Liver (tissue), 9 donors: ENCODE results near the gene SCNN1A. TPM values are rescaled to one million over a fixed set of nuclear protein-coding genes. Genes with fewer than 3 reads are reported as not detected.
"Not testable (repeated sequence)": the region's sequence is repeated elsewhere in the genome, so short reads cannot be mapped to it uniquely, and the experiment has no call there.

ENCODE experiments used
- DNase-seq: peaks from one replicate; pipeline ENCODE4 v3.0.0-alpha.2; 2017; ENCODE audit warnings: low spot score
- H3K27ac ChIP-seq, 2 donors: one replicate each; pipeline ENCODE4 v1.7.0; 2013; ENCODE audit warnings: inconsistent platforms in 2 of 2, low read length in 2 of 2, control low read depth in 1 of 2, low read depth in 1 of 2, mild to moderate bottlenecking in 1 of 2
- H3K27me3 ChIP-seq, 4 donors: one replicate each; pipeline versions ENCODE4 v1.6.1 to v1.7.0; 2013; ENCODE audit warnings: low read length in 3 of 4, inconsistent platforms in 1 of 4, mild to moderate bottlenecking in 1 of 4, moderate library complexity in 1 of 4; ENCODE audit not compliant: control insufficient read depth in 4 of 4, insufficient read depth in 4 of 4
- H3K36me3 ChIP-seq, 4 donors: one replicate each; pipeline versions ENCODE4 v1.6.1 to v1.7.0; 2013; ENCODE audit warnings: low read length in 3 of 4, mild to moderate bottlenecking in 3 of 4, low read depth in 1 of 4, moderate library complexity in 1 of 4; ENCODE audit not compliant: control insufficient read depth in 4 of 4, insufficient read depth in 3 of 4
- H3K4me1 ChIP-seq, 4 donors: one replicate each; pipeline versions ENCODE4 v1.6.1 to v1.7.0; 2013; ENCODE audit warnings: low read length in 3 of 4, mild to moderate bottlenecking in 3 of 4, moderate library complexity in 1 of 4; ENCODE audit not compliant: control insufficient read depth in 4 of 4, insufficient read depth in 4 of 4
- H3K4me3 ChIP-seq, 3 donors: one replicate each; pipeline versions ENCODE4 v1.6.1 to v1.7.0; 2013; ENCODE audit warnings: low read length in 3 of 3, control low read depth in 1 of 3, low read depth in 1 of 3, mild to moderate bottlenecking in 1 of 3
- H3K9ac ChIP-seq, 2 donors: one replicate each; pipeline ENCODE4 v1.7.0; 2013; ENCODE audit warnings: low read length in 2 of 2, mild to moderate bottlenecking in 2 of 2, moderate library complexity in 2 of 2, control low read depth in 1 of 2, low read depth in 1 of 2
- H3K9me3 ChIP-seq, 4 donors: one replicate each; pipeline versions ENCODE4 v1.6.1 to v1.7.0; 2013; ENCODE audit warnings: low read length in 3 of 4; ENCODE audit not compliant: control insufficient read depth in 4 of 4
- EGR1 ChIP-seq, 2 donors: IDR thresholded peaks; 2 replicates each; pipeline ENCODE4 v1.6.1; 2016 to 2018; ENCODE audit warnings: antibody characterized with exemption in 2 of 2, low read depth in 2 of 2
- FOXA1 ChIP-seq: IDR thresholded peaks from 2 replicates; pipeline ENCODE4 v1.6.1; 2016; ENCODE audit warnings: antibody characterized with exemption
- HNF4A ChIP-seq, 2 donors: conservative IDR thresholded peaks; 2 replicates each; pipeline ENCODE4 v1.6.1; 2016; ENCODE audit warnings: antibody characterized with exemption in 2 of 2, mild to moderate bottlenecking in 2 of 2
- HNF4G ChIP-seq: IDR thresholded peaks from 2 replicates; pipeline ENCODE4 v1.6.1; 2016; ENCODE audit warnings: antibody characterized with exemption
- NR2F2 ChIP-seq: IDR thresholded peaks from 2 replicates; pipeline ENCODE4 v1.6.1; 2016; ENCODE audit warnings: antibody characterized with exemption
- RAD21 ChIP-seq, 2 donors: IDR thresholded peaks; 2 replicates each; pipeline ENCODE4 v1.6.1; 2016; ENCODE audit warnings: antibody characterized with exemption in 2 of 2, mild to moderate bottlenecking in 2 of 2
- RXRA ChIP-seq, 2 donors: IDR thresholded peaks; 2 replicates each; pipeline ENCODE4 v1.6.1; 2017 to 2018; ENCODE audit warnings: antibody characterized with exemption in 2 of 2, mild to moderate bottlenecking in 1 of 2
- SP1 ChIP-seq: IDR thresholded peaks from 2 replicates; pipeline ENCODE4 v1.6.1; 2018; ENCODE audit warnings: antibody characterized with exemption, mild to moderate bottlenecking
- WGBS: extraction: QIAGEN DNeasy Blood & Tissue Kit; methylation state at CpG from one replicate; pipeline ENCODE4 v1.1.7; 2013; 5-methylcytosine and 5-hydroxymethylcytosine counted together
- polyA plus RNA-seq, 2 donors: library from polyadenylated mRNA; stranded (reverse) in 1 of 2; unstranded in 1 of 2; fragments of 200-250 nt in 1 of 2; fragments of >200 nt in 1 of 2; fragmentation: Nextera tagmentation in 1 of 2; extraction: Ambion mirVana in 1 of 2; gene quantifications; one replicate each; pipeline versions ENCODE4 v1.2.1 to v1.2.3, GENCODE V29; 2013 to 2015
- total RNA-seq, 2 donors: library from RNA; depleted of rRNA; stranded (reverse); fragments of >200 nt; gene quantifications; one replicate each; pipeline ENCODE4 v1.2.3, GENCODE V29; 2014
- TF ChIP-seq, protein P1 (sequence below): IDR thresholded peaks from 2 replicates; pipeline ENCODE4 v1.6.1; 2016; ENCODE audit warnings: antibody characterized with exemption
- TF ChIP-seq, protein P2 (sequence below): IDR thresholded peaks from 2 replicates; pipeline ENCODE4 v1.6.1; 2016; ENCODE audit warnings: antibody characterized with exemption, mild to moderate bottlenecking
- TF ChIP-seq, protein P3 (sequence below): fragments of 150-350 bp; IDR thresholded peaks from 2 replicates; pipeline ENCODE4 v1.5.1; 2017; ENCODE audit warnings: improper control_type of control experiment, low read depth, low read length; ENCODE audit not compliant: missing input control
- TF ChIP-seq, protein P4 (sequence below): IDR thresholded peaks from 2 replicates; pipeline ENCODE4 v1.6.1; 2016; ENCODE audit warnings: antibody characterized with exemption
- donor health status: healthy.
- donor health status: healthy.
- donor health status: healthy.
- donor health status: healthy.
- donor health status: healthy.

The SCNN1A gene
- total and polyA plus RNA-seq, 4 donors: 0.47 to 7.7 (median 2.9) TPM

DNA sequence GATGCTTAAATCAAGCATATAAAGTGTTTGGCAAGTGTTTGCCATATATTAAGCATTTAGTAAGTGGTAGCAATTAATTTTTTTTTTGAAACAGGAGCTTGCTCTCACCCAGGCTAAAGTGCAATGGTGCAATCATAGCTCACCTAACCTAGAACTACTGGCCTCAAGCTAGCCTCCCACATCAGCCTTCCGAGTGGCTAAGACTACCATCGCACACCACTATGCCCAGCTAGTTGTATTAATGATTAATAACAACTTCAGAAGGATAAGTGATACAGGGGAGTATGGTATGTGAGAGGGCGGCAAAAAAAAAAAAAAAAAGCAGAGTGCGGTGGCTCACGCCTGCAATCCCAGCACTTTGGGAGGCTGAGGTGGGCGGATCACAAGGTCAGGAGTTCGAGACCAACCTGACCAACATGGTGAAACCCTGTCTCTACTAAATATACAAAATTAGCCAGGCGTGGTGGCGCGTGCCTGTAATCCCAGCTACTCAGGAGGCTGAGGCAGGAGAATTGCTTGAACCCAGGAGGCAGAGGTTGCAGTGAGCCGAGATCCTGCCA, 31.2 kb downstream of the SCNN1A start:
- H3K9ac ChIP-seq, H3K4me3 ChIP-seq, H3K36me3 ChIP-seq, H3K9me3 ChIP-seq, H3K27me3 ChIP-seq, H3K27ac ChIP-seq, DNase-seq: not testable (repeated sequence)
- H3K4me1 ChIP-seq: peaks cover 4 to 20% (median 12%) of the 10 kb centered on the region in 4 donors
- WGBS: 95% methylated on average over 11 of the region's 11 CpGs

DNA sequence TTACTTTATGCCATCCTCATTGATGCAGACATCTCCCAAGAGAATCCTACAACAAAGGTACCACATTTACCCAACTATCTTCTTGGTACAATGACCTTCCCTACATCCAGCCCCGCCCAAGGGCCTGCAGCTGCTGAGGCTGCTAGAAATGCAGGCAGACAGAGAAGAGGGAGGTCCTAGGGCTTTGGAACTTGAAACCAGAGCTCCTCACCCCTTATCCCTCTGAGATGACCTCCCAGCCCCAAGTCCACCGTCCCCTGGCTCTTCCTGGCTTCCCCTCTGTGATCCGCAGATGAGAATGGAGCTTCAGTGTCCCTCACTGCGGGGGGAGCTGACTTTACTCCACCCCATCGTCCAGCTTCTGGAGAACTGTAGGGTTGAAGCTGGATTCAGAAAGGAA, 31.8 kb downstream of the SCNN1A start:
- Histone ChIP-seq H3K27me3 (no peaks in the 10 kb centered on the region), H3K9ac (no peak overlapping the region), H3K27ac (peak overlapping the region; percentile 4 to 34), H3K36me3 (no peaks in the 10 kb centered on the region), H3K4me3 (no peak overlapping the region), H3K4me1 (peaks cover 5 to 27% (median 17%) of the 10 kb centered on the region in 4 donors), H3K9me3 (no peaks in the 10 kb centered on the region)
- WGBS: 68% methylated on average over 5 of the region's 5 CpGs
- TF ChIP-seq RAD21 (IDR thresholded peaks at IDR 0.05): no peak
- TF ChIP-seq, protein P1, sequence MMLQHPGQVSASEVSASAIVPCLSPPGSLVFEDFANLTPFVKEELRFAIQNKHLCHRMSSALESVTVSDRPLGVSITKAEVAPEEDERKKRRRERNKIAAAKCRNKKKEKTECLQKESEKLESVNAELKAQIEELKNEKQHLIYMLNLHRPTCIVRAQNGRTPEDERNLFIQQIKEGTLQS: no peak
- no peak for TF ChIP-seq HNF4A (conservative IDR thresholded peaks at IDR 0.05)
- no peak for TF ChIP-seq EGR1 (IDR thresholded peaks at IDR 0.05; ENCODE audit: low read depth in 2 of 2)
- TF ChIP-seq, protein P2, sequence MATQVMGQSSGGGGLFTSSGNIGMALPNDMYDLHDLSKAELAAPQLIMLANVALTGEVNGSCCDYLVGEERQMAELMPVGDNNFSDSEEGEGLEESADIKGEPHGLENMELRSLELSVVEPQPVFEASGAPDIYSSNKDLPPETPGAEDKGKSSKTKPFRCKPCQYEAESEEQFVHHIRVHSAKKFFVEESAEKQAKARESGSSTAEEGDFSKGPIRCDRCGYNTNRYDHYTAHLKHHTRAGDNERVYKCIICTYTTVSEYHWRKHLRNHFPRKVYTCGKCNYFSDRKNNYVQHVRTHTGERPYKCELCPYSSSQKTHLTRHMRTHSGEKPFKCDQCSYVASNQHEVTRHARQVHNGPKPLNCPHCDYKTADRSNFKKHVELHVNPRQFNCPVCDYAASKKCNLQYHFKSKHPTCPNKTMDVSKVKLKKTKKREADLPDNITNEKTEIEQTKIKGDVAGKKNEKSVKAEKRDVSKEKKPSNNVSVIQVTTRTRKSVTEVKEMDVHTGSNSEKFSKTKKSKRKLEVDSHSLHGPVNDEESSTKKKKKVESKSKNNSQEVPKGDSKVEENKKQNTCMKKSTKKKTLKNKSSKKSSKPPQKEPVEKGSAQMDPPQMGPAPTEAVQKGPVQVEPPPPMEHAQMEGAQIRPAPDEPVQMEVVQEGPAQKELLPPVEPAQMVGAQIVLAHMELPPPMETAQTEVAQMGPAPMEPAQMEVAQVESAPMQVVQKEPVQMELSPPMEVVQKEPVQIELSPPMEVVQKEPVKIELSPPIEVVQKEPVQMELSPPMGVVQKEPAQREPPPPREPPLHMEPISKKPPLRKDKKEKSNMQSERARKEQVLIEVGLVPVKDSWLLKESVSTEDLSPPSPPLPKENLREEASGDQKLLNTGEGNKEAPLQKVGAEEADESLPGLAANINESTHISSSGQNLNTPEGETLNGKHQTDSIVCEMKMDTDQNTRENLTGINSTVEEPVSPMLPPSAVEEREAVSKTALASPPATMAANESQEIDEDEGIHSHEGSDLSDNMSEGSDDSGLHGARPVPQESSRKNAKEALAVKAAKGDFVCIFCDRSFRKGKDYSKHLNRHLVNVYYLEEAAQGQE: no peak
- TF ChIP-seq NR2F2: no peak
- no peak for TF ChIP-seq SP1
- TF ChIP-seq HNF4G: no peak
- TF ChIP-seq, protein P3, sequence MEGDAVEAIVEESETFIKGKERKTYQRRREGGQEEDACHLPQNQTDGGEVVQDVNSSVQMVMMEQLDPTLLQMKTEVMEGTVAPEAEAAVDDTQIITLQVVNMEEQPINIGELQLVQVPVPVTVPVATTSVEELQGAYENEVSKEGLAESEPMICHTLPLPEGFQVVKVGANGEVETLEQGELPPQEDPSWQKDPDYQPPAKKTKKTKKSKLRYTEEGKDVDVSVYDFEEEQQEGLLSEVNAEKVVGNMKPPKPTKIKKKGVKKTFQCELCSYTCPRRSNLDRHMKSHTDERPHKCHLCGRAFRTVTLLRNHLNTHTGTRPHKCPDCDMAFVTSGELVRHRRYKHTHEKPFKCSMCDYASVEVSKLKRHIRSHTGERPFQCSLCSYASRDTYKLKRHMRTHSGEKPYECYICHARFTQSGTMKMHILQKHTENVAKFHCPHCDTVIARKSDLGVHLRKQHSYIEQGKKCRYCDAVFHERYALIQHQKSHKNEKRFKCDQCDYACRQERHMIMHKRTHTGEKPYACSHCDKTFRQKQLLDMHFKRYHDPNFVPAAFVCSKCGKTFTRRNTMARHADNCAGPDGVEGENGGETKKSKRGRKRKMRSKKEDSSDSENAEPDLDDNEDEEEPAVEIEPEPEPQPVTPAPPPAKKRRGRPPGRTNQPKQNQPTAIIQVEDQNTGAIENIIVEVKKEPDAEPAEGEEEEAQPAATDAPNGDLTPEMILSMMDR: no peak
- no peak for TF ChIP-seq FOXA1
- TF ChIP-seq, protein P4, sequence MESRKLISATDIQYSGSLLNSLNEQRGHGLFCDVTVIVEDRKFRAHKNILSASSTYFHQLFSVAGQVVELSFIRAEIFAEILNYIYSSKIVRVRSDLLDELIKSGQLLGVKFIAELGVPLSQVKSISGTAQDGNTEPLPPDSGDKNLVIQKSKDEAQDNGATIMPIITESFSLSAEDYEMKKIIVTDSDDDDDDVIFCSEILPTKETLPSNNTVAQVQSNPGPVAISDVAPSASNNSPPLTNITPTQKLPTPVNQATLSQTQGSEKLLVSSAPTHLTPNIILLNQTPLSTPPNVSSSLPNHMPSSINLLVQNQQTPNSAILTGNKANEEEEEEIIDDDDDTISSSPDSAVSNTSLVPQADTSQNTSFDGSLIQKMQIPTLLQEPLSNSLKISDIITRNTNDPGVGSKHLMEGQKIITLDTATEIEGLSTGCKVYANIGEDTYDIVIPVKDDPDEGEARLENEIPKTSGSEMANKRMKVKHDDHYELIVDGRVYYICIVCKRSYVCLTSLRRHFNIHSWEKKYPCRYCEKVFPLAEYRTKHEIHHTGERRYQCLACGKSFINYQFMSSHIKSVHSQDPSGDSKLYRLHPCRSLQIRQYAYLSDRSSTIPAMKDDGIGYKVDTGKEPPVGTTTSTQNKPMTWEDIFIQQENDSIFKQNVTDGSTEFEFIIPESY: no peak
- no peak for TF ChIP-seq RXRA (IDR thresholded peaks at IDR 0.05)
- DNase-seq: no peak
